ENCODE results near the gene PIK3C2G. TPM values are rescaled to one million over a fixed set of nuclear protein-coding genes. Genes with fewer than 3 reads are reported as not detected.

PIK3C2G gene
- total RNA-seq, 1 experiment from 2014 or later = not detected

- no peak for TF ChIP-seq POLR2AphosphoS5 (IDR thresholded peaks at IDR 0.05; ENCODE audit: low read depth, low read length)
- no peak for TF ChIP-seq TCF7L2 (IDR thresholded peaks at IDR 0.05; ENCODE audit: low read depth, low read length)
- no peak for TF ChIP-seq SIN3A (IDR thresholded peaks at IDR 0.05; ENCODE audit: borderline replicate concordance, insufficient read depth, low read depth, low read length)
- no peak for TF ChIP-seq CTCF (IDR thresholded peaks at IDR 0.05)
- TF ChIP-seq REST (IDR thresholded peaks at IDR 0.05; ENCODE audit: insufficient read depth in 1 of 2, low read depth in 2 of 2, low read length in 1 of 2) = no peak
- in situ Hi-C loops (cut with HindIII; ENCODE audit: low pct_unique_long_range_greater_than_20kb, low sequenced_read_pairs) (no loop called here), intact Hi-C loops (cut with micrococcal nuclease; ENCODE audit: unreplicated experiment) (no loop called here)
- CTCF ChIA-PET = no interaction called here
- H3K27ac ChIP-seq (ENCODE audit: low read length) = no peak overlapping the region
- ATAC-seq = no peak
- H3K4me1 ChIP-seq (ENCODE audit: control insufficient read depth, insufficient read depth, low read length) = no peaks in the 10 kb centered on the region
- H3K36me3 ChIP-seq (ENCODE audit: control insufficient read depth, insufficient read depth, low read length) = no peaks in the 10 kb centered on the region
- POLR2A ChIA-PET = no interaction called here
- no peak overlapping the region for H3K4me3 ChIP-seq (ENCODE audit: low read depth in 2 of 2, low read length in 2 of 2)
- no peaks in the 10 kb centered on the region for H3K9me3 ChIP-seq (ENCODE audit: control insufficient read depth, insufficient read depth, low read depth, low read length)
- H3K27me3 ChIP-seq (ENCODE audit: control insufficient read depth, insufficient read depth, low read length) = no peaks in the 10 kb centered on the region
- BruUV-seq (replicated peaks) = no TSS peak
- no peak for DNase-seq (ENCODE audit: low read depth, low spot score)
These were observed 325.3 kb downstream of the PIK3C2G start for GRCh38 chr12:18586581-18586980.

- no peak overlapping the region for H3K27ac ChIP-seq (ENCODE audit: low read length)
- no peaks in the 10 kb centered on the region for H3K27me3 ChIP-seq (ENCODE audit: control insufficient read depth, insufficient read depth, low read length)
- H3K9me3 ChIP-seq (ENCODE audit: control insufficient read depth, insufficient read depth, low read depth, low read length) = no peaks in the 10 kb centered on the region
- TF ChIP-seq SIN3A (IDR thresholded peaks at IDR 0.05; ENCODE audit: borderline replicate concordance, insufficient read depth, low read depth, low read length) (no peak), POLR2AphosphoS5 (IDR thresholded peaks at IDR 0.05; ENCODE audit: low read depth, low read length) (no peak), TCF7L2 (IDR thresholded peaks at IDR 0.05; ENCODE audit: low read depth, low read length) (no peak), REST (IDR thresholded peaks at IDR 0.05; ENCODE audit: insufficient read depth in 1 of 2, low read depth in 2 of 2, low read length in 1 of 2) (no peak), CTCF (IDR thresholded peaks at IDR 0.05) (no peak)
- no peaks in the 10 kb centered on the region for H3K4me1 ChIP-seq (ENCODE audit: control insufficient read depth, insufficient read depth, low read length)
- CTCF ChIA-PET = no interaction called here
- BruUV-seq (replicated peaks) = no TSS peak
- no peak for DNase-seq (ENCODE audit: low read depth, low spot score)
- in situ Hi-C loops (cut with HindIII; ENCODE audit: low pct_unique_long_range_greater_than_20kb, low sequenced_read_pairs) = no loop called here
- POLR2A ChIA-PET = no interaction called here
- no peak overlapping the region for H3K4me3 ChIP-seq (ENCODE audit: low read depth in 2 of 2, low read length in 2 of 2)
- no peak for ATAC-seq
- intact Hi-C loops (cut with micrococcal nuclease; ENCODE audit: unreplicated experiment) = no loop called here
- no peaks in the 10 kb centered on the region for H3K36me3 ChIP-seq (ENCODE audit: control insufficient read depth, insufficient read depth, low read length)
These were observed 328.0 kb downstream of the PIK3C2G start for GRCh38 chr12:18589316-18589715.
